A204.1 (cell line): Measurements from ENCODE around the gene FRMD7.
"Not testable (repeated sequence)": the region's sequence is repeated elsewhere in the genome, so short reads cannot be mapped to it uniquely, and the experiment has no call there.

Experiments used
- FAIRE-seq: peaks from 2 replicates; lab custom pipeline; 2012; peaks lifted over from hg19 to GRCh38; lab: Jason Lieb, UNC

Gene FRMD7, protein sequence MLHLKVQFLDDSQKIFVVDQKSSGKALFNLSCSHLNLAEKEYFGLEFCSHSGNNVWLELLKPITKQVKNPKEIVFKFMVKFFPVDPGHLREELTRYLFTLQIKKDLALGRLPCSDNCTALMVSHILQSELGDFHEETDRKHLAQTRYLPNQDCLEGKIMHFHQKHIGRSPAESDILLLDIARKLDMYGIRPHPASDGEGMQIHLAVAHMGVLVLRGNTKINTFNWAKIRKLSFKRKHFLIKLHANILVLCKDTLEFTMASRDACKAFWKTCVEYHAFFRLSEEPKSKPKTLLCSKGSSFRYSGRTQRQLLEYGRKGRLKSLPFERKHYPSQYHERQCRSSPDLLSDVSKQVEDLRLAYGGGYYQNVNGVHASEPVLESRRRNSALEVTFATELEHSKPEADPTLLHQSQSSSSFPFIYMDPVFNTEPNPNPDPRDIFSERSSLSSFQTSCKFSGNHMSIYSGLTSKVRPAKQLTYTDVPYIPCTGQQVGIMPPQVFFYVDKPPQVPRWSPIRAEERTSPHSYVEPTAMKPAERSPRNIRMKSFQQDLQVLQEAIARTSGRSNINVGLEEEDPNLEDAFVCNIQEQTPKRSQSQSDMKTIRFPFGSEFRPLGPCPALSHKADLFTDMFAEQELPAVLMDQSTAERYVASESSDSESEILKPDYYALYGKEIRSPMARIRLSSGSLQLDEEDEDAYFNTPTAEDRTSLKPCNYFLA

DNA sequence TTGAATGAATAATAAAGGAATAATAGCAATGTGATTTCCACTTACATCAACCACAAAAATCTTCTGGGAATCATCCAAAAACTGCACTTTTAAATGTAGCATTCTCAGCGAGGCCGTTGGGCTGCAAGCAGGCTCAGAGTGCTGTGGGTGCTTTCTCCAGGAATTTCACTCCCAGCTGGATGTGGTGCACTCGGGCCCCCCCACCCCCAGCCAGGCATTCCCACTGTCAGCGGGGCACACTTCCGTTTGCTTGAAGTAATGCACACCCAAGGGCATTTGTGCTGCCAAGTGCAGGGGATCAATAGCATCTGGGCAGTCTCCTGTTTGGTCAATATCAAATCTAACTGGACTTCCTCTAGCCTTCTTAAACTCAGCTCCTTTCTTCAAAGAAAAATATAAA, at the start of gene FRMD7:
TSS of gene FRMD7 (minus strand) at position 278 of the 400 bp plus-strand sequence. CDS start at position 102, 176 bp downstream.
- no peak for FAIRE-seq

DNA sequence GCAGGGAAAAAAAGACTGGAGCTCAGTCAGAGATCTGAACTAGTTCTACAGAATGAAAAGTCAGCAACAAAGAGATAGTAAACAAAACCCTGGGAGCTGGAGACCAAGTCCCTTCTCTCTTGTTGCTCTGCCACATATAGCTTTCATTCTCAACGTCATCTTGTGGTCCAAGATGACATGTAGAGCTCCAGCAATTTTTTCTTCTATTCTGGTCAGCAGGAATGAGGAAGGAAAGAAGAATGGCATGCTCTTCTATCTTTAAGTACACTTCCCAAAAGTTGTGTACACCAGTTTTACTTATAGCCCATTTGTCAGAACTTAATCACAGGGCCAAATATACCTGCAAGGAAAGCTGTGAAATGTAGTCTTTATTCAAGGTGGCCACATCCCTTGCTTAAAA, 45.8 kb upstream of the FRMD7 start:
- FAIRE-seq: no peak

DNA sequence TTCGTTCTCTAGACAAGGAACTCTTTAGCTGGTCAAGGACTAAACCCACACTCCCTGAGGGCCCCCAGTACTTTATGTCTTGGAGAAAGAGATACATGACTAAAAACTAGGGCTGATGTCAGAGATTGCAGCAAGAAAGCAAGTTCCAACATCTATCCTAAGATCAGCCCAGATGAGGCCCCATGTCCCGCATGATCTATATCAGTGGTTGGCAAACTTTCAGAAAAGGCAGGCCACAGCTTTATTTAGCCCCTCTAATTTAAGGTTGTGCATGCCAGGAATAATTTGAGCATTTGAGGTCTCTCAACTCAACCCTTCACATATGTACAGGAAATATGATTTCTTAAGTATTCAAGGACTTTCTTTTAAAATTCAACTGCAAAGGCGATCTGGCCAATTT, 44.1 kb upstream of the FRMD7 start:
- FAIRE-seq: no peak

DNA sequence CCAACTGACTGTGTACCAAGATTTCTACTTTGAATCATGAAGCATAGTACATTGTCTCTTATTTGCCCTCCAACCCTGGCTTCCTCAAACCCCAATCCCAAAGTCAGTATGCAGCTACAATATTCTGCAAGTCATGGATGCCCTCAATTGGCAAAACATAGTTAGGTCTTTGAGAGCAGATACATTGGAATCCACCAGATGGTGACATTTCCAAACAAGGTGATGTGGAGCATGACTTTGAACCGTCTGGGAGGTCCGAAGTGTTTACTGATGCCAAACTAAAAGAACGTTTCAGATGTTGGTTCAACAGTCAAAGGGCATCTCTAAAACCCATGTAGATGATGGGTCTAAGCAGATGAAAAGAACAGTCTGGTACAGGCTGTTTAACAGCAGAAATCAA, 43.7 kb upstream of the FRMD7 start:
- FAIRE-seq: no peak

DNA sequence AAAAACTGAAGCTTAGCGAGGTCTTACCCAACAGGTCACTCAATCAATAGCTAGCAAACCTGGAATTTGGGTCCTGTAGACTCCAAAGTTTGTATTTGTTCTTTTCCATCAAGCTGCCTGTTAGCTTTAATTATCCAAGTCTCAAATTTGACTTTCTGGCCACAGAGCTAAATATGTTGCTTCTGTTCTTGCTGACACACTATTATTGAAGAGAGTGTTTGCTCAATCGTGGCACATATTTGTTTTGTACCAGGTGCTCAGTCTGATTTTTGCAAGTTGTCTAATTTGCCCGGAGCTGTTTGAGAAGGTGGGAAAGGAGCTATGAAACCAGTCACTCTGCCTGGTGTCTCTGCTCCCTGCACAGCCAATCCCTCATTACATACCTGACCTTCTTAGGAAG, 41.7 kb upstream of the FRMD7 start:
- no peak for FAIRE-seq

DNA sequence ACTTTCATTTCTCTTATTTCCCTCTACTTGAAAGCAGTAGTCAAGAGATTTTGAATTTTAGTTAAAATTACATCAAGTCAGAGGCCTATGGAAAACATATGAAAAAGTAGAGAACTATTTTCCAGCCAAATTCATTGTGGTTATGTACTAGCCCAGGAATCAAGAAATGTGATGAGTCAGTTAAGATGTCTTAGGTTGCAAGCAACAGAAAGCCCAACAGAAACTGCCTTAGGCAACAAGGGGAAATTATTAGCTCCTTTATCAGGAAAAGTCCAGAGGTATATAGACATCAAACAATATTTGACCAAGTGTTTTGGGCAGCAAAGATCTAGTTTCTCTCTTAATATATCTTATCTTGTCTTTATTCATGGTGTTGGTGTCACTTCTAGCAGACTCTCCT, 37.8 kb upstream of the FRMD7 start:
- no peak for FAIRE-seq

DNA sequence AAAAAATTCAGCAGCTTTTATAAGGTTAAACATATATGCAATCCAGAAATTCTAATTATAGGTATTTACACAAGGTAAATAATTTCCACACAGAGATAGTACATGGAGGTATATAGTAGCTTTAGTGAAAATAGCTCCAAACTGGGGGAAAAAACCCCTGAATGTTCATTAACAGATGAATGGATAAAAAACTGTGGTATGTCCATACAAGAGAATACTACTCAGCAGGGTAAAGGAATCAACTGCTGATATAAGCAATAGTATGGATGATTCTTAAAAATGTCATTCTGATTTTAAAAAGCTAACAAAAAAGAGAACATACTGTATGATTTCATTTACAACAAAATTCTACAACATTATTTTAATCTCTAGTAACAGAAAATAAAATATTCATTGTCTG, 37.2 kb upstream of the FRMD7 start:
- no peak for FAIRE-seq

DNA sequence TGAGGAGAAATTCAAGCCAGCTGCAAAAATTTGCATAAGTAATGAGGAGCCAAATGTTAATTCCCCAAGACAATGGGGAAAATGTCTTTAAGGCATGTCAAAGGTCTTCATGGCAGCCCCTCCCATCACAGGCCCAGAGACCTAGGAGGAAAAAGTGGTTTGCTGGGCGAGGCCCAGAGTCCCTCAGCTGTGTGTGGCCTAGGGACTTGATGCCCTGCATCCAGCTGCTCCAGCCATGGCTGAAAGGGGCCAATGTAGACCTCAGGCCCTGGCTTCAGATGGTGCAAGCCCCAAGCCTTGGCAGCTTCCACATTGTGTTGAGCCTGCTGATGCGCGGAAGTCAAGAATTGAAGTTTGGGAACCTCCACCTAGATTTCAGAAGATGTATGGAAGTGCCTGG, 35.3 kb upstream of the FRMD7 start:
- FAIRE-seq: not testable (repeated sequence)

DNA sequence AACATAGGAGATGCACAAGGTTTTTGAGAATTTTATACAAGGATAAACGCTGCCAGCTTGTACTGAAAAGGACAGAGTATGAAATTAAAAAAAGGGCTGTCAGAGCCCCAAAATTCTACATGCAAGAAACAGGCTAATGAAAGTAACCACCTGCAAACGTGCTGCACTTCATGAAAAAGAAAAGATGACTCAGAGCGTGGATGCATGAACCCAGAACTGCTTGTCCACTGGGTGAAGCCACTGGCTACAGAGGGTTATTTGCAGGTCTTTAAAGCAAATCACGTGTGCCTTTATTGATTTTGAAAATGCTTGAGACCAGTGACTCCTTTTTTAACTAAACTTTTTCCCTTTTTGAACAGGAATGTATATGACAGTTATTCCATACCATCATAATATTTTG, 25.3 kb upstream of the FRMD7 start:
- no peak for FAIRE-seq

DNA sequence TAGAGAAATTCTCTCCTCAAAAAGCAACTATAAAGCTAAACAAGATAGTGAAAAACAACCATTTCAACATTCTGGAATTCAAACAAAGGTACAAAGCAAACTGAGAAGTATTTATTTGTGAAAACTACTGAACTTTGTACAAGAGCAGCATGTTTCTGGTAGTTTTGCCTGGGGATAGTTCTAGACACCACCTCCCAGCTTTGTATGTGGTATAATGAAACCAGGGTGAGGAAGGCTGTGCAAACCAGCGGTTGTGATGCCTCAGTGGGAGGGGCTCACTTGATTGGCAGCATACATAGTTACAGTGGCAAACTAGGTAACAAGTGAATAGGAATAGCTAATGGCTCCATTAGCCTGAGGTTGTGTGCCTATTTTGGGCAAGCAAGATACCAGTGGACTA, 18.6 kb upstream of the FRMD7 start:
- no peak for FAIRE-seq

DNA sequence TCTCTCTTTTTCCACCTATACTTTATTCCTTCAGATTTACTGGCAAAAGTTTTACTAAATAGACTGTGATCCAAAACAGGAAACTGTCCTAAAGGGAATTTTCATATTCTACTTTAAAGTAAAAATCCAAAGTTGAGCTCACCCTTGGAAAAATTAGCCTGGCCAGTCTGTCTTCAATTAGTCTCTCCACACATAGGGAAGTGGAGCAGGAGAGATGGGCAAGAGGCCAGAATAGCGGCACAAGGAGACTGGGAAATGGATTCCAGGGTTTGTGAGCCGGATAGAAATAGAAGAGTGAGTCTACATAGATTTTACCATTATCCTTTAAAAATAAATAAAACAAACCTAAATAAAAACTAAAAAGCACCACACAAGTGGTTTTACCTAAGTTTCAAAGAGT, 16.2 kb upstream of the FRMD7 start:
- no peak for FAIRE-seq

DNA sequence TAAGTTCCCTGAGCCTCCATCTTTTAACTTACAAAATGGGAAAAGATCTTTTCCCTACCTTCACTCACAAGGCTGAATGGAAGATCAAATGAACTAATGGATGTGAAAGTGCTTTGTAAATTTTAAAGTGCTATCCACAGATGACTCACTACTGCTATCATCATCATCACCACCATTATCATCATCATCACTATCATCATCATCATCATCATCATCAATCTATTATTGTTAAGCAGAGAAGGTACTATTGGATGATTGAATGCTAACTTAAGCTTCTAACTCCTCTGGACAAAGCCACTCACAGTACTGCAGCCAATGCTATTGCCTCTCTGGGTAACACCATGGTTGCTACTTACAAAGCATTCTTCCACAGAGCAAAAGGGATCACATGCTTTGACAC, 1.9 kb downstream of the FRMD7 start:
- FAIRE-seq: no peak

DNA sequence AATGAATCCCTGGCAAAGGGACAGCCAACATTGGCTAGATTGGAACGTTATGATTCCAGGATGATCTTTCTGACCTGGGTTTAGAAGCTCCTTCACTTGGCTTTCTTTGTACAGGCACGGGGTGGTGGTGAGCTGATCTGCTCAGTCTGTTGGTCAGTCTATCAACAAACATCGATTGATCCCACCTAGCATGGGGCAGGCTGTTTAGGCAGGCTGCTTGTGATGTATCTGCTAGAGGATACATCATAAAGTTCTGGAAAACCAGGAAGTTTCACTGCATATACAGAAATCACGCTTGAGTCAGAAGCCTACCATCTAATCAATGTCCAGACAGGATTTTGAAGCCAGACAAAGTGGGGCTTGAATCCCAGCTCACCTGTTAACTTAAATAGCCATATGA, 6.9 kb downstream of the FRMD7 start:
- FAIRE-seq: no peak

DNA sequence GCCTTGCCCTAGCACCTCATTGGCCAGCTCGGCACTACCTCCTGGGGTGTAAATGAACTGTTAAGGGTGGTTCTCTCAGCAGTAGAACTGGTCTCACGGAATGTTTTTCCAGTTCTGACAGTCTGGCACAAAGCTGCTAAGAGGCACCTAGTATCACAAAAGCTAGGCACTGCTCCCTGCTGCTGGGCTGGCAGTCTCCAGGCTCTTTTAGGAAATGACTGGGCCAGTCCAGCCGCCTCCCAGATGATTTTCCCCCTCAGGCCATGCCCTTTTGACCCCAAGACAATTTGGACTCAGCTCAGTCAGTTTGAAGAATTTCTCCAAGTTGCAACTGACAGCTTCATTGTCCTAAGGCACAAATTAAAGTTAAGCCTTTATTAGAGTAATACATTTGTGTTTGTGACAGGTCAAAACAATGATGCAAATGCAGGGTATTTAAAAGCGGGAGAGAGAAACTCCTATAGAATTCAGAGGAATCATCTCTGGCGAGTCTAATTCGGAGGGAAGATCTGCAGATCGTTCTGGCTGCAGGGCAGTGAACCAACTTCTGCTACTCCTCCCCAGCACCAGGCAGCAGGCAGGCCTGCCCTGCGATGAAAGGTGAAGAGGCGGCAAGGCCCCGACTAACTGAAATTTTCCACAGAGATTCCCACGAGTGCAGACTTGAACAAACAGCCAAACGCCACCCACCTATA, 7.9 kb downstream of the FRMD7 start:
- no peak for FAIRE-seq

DNA sequence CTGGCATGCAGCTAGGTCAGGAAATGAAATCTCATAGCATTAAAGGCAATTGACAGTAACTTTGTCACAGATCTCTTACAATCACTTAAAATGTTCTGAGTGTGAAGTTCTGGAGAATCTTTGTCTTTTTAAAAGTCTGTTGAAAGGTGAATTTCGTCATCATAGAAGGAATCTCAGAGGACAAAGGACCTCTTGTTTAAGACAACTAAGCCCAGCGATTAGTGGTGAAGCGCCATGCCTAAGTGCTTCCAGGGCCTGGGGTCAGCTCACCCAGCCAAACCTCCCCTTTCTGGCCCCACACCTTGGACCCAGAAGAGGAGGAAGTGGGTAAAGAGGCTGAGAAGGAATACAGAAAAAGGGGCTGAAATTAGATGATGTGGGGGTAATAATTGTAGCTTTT, 8.5 kb downstream of the FRMD7 start:
- no peak for FAIRE-seq

DNA sequence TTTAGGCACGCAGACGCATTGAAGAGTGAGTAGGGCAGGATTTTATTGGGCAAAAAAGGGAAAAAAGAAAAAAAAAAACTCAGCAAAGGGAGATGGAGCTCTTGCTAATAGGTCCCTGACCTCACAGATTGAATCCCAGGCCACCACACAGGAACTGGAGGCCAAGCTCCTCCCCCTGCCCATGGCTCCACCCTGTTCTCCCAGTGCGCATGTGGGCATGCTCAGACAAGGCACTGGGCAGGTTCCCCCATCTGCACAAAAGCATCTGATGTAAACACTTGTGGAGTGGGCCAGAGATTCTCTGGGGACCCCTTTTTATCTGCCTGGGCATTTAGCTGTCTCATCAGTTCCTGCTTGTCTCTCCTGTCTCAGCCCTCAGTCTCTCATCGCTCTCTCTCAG, 9.5 kb downstream of the FRMD7 start:
- FAIRE-seq: no peak

DNA sequence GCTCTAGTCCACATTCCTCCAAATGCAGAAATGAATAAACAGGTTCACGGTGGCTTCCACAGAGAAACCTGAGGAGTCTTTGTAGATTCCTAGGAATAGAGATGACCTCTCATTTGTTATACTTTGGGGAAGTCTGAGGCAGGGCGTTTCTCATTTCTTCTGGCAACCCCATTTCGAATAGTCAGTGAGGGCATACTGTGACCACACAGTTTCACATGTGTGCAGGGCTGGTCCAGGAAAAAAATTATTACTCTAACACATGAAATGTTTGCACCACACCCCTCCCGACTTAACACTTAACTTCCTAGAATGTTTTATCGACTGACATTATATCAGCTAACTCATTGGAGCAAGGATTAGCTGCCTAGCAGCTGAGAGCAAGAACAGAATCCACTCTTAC, 12.0 kb downstream of the FRMD7 start:
- FAIRE-seq: no peak

DNA sequence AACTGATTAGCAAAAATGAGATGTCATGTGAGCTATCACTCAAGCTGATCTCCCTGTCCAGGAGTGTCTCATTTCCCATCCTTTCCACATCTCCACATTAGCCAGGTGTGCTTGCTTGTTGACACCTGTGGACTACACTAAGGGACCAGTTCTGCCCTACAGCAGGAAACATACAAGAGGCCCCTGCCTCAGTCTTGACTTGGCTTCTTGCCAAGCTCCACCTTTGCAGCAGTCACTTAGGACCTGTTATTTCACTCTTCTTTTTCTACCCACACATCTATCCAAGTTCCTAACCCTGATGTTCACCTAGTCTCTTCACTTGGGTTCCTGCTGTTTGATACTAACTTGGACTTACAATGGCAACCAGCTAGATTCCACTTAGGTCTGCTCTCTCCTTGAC, 13.2 kb downstream of the FRMD7 start:
- no peak for FAIRE-seq

DNA sequence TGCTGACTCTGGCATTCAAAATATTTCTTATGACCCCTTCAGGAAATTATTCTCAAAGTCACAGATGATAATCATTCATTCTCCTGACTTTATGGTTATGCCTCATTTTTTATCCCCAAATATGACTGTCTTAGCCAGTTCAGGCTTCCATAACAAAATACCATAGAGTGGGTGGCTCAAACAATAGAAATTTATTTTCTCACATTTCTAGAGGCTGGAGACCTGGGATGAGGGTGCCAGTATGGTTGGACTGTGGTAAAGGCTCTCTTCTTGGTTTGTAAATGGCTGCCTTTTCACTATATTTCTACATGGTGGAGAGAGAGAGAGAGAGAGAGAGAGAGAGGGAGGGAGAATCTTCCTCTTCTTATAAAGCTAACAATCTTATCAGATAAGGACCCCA, 20.5 kb downstream of the FRMD7 start:
- FAIRE-seq: no peak

DNA sequence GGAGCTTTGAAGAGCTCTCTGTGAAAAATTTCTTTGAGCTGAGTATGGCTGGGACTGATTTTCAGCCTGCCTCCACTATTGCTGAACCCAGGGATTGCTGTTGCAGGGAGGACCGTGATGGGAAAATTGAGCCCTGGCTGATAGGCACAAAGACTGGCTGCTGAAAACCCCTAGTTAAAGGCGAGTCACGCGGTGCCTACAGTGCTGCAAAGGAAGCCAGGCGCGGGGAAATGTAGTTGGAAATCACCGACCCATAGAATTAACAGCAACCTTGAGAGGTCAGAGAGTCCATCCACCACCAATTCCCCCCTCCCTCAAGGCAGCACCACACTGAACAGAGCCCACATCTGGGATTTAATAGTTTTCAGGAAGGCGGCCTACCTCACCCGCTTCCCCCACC, 26.0 kb downstream of the FRMD7 start:
- no peak for FAIRE-seq

DNA sequence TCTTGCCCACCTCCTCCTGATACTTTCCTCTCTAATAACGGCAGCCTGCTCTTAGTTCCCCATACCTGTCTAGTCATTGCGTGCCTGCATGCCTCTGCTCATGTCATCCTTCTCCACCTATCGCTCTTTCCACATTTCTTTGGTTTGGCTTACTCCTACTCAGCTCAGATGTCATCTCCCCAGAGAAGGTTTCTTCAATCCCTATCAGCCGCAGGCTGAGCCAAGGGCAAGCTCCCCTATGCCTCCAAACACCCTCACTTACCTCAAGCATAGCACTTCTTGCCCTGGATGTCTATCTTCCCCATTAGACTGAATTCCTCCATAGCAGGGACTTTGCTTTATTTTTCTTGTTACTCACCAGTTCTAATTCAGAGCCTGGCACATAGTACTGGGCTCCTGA, 26.6 kb downstream of the FRMD7 start:
- FAIRE-seq: no peak

DNA sequence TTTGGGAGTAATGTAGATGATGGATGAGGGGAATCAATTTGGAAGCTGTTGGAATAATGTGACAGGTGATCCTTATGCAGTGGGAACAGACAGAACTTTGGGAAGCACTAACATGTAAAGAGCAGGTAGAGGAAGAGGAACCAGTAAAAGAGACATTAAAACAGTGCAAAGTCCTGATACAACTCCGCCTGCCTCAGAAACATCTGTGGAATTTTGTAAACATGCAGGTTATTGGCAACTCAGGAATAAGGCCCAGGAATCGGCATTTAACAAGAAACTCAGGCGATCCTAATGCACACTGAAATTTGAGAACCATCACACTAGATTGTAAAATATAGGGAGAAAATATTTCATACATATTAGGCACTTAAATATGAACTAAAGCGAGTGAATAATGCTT, 29.1 kb downstream of the FRMD7 start:
- not testable (repeated sequence) for FAIRE-seq

DNA sequence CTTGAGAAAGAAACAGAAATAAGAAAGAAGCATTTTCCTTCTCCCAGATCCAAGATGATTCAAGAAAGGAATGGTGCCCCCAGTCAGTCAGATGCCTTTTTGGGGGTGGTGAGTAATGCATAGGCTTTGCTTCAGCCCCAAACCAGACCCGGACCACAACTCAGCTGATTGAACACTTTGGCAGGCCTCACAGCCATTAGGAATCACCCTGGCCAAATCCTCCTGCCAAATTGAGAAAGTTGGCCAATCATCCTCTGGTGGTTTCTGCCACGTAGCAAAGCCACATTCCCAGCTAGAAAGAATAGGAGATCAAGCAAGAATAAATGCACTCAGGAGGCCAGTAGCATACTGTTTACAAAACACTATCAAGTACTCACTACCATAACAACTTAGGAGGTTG, 33.7 kb downstream of the FRMD7 start:
- FAIRE-seq: no peak
